GM23338 (cell line): ENCODE data around the gene CUX1. TPM values are rescaled to one million over a fixed set of nuclear protein-coding genes. Genes with fewer than 3 reads are reported as not detected.

Experiments
- CREB1 ChIP-seq: fragments of 250-450 bp; sonication (Bioruptor Pico); IDR thresholded peaks from 2 replicates; pipeline ENCODE4 v1.5.0; 2020; ENCODE audit warnings: low read depth, mild to moderate bottlenecking, moderate library complexity
- CTCF ChIP-seq, 2 experiments: fragments of 200-600 bp in 1 of 2; sonication (generic) in 1 of 2; conservative IDR thresholded peaks; 2 replicates each; pipeline versions ENCODE4 v1.5.1 to v1.6.1; 2016 to 2017; ENCODE audit warnings: antibody characterized with exemption in 2 of 2, low read depth in 2 of 2, mild to moderate bottlenecking in 2 of 2, moderate library complexity in 1 of 2
- ETS1 ChIP-seq: IDR thresholded peaks from 2 replicates; pipeline ENCODE4 v1.6.1; 2016; ENCODE audit warnings: antibody characterized with exemption
- EZH2phosphoT487 ChIP-seq: fragments of 200-600 bp; sonication (generic); IDR thresholded peaks from one replicate; pipeline ENCODE4 v1.8.1; 2018; ENCODE audit warnings: antibody characterized with exemption; ENCODE audit not compliant: unreplicated experiment
- NANOG ChIP-seq: IDR thresholded peaks from 2 replicates; pipeline ENCODE4 v1.6.1; 2016; ENCODE audit warnings: antibody characterized with exemption, borderline replicate concordance
- STAT1 ChIP-seq: IDR thresholded peaks from one replicate; pipeline ENCODE4 v1.6.1; 2016; ENCODE audit warnings: antibody characterized with exemption; ENCODE audit not compliant: unreplicated experiment
- ZNF331 ChIP-seq: fragments of 250-450 bp; sonication (Bioruptor Pico); IDR thresholded peaks from 2 replicates; pipeline ENCODE4 v1.5.0; 2020; ENCODE audit warnings: low read depth, mild to moderate bottlenecking, moderate library complexity
- ZNF462 ChIP-seq: fragments of 250-450 bp; sonication (Bioruptor Pico); IDR thresholded peaks from 2 replicates; pipeline ENCODE4 v1.5.0; 2020; ENCODE audit warnings: mild to moderate bottlenecking, moderate library complexity
- polyA plus RNA-seq: library from polyadenylated mRNA; unstranded; fragments of >200 nt; fragmentation: Nextera tagmentation; extraction: Ambion mirVana; gene quantifications from 2 replicates; pipeline ENCODE4 v1.2.1, GENCODE V29; 2016
- total RNA-seq: library from RNA; depleted of rRNA; stranded (reverse); fragments of >200 nt; shearing (Covaris generic); gene quantifications from 2 replicates; pipeline ENCODE4 v1.2.3, GENCODE V29; 2014

The CUX1 gene
- total and polyA plus RNA-seq, 2 experiments from 2014 or later: 49.9 to 64.0 TPM

DNA sequence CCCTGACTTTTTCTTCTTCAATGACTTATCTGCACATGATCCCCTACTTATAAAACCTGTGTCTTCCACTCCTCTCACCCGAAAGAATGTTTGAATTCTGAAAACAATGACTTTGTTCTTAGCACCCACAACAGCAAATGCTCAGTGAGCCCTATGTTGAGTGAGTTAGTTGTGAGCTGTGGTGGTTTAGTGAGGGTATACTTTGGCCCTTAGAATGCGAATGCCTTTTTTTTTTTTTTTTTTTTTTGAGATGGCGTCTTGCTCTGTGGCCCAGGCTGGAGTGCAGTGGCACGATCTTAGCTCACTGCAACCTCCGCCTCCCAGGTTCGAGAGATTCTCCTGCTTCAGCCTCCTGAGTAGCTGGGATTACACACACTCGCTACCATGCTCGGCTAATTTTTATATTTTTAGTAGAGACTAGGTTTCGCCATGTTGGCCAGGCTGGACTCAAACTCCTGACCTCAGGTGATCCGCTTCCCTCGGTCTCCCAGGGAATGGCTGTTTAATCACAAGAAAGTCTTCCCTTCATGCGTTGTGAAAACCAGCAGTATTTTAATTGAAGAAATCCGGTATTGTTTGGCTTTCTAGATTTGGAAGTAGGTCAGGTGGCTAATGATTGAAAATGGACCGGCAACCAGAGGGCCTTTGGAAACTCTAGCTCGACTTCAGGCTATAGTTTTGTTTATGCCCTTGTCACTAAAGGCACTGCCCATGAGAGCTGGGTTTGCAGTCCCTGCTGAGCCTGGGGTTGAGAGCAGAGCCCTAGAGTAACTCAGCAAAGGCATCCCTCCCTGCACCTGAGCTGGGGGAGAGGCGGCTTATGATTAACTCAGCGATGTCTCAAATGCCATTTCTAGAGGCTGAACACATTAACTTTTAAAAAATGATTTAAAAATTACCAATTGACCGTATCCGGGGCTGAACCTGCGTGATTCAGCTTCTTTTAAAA is 41.3 kb downstream of the CUX1 start (continued):
- TF ChIP-seq ZNF462 (CRISPR knock-in tag) (no peak), STAT1 (no peak), EZH2phosphoT487 (no peak), CTCF (conservative IDR thresholded peaks at IDR 0.05; ENCODE audit: low read depth in 2 of 2) (no peak), ETS1 (no peak), NANOG (no peak), ZNF331 (CRISPR knock-in tag) (no peak), CREB1 (no peak)
